SK-N-MC (cell line): ENCODE measurements around the gene TCEAL3.

Source experiments
- DNase-seq: peaks from one replicate; pipeline ENCODE4 v3.0.0-alpha.2; 2011; ENCODE audit warnings: low read depth, low spot score
- H3K27ac ChIP-seq: fragments of 200-600 bp; sonication (generic); 2 replicates; pipeline ENCODE4 v1.5.1; 2016; ENCODE audit warnings: mixed run types
- H3K36me3 ChIP-seq: fragments of 200-600 bp; sonication (generic); 2 replicates; pipeline ENCODE4 v1.6.1; 2017; ENCODE audit warnings: antibody characterized with exemption, low read length, mixed read lengths; ENCODE audit not compliant: insufficient read depth
- H3K4me3 ChIP-seq: fragments of 200-600 bp; sonication (generic); 2 replicates; pipeline ENCODE4 v1.5.1; 2016
- H3K9ac ChIP-seq: fragments of 200-600 bp; sonication (generic); 2 replicates; pipeline ENCODE4 v1.8.0; 2017; ENCODE audit warnings: mixed run types, mixed read lengths; ENCODE audit not compliant: insufficient read length
- H3K9me3 ChIP-seq: fragments of 200-600 bp; sonication (generic); 2 replicates; pipeline ENCODE4 v1.6.1; 2017; ENCODE audit warnings: low read depth, mild to moderate bottlenecking, antibody characterized with exemption, low read length, moderate library complexity, mixed read lengths
- EZH2 ChIP-seq: fragments of 200-600 bp; sonication (generic); IDR thresholded peaks from one replicate; pipeline ENCODE4 v1.6.1; 2017; ENCODE audit warnings: antibody characterized with exemption
- FOXP2 ChIP-seq: optimal IDR thresholded peaks from 2 replicates; pipeline ENCODE3; 2011; ENCODE audit warnings: mild to moderate bottlenecking, moderate library complexity; ENCODE audit not compliant: insufficient read depth; ENCODE audit errors: extremely low read length, control extremely low read depth
- POLR2AphosphoS5 ChIP-seq: IDR thresholded peaks from 2 replicates; pipeline ENCODE4 v1.6.1; 2012; ENCODE audit warnings: mild to moderate bottlenecking, low read depth, low read length, borderline replicate concordance

The TCEAL3 gene

GRCh38 chrX:103607364-103608305, at the start of gene TCEAL3:
Gene TCEAL3, plus strand, starts transcription at chrX:103607963. Its CDS starts 1,102 bp downstream, at chrX:103609065.
- Histone ChIP-seq H3K9ac (no peak within 1 kb of the TSS), H3K27ac (no peak within 1 kb of the TSS), H3K9me3 (no peaks in the 10 kb centered on the region), H3K4me3 (peak within 1 kb of the TSS; percentile 56; the same call in 1 of the 2 replicates), H3K36me3 (no peaks in the 10 kb centered on the region)
- TF ChIP-seq FOXP2 (no peak), EZH2 (no peak), POLR2AphosphoS5 (0 out of 2 replicates have a peak, but pooled peaks have one; percentile 28)
- no peak for DNase-seq

- H3K9me3 ChIP-seq = no peaks in the 10 kb centered on the region
- no peak overlapping the region for H3K4me3 ChIP-seq
- no peaks in the 10 kb centered on the region for H3K36me3 ChIP-seq
- no peak for DNase-seq
- H3K27ac ChIP-seq = no peak overlapping the region
- TF ChIP-seq POLR2AphosphoS5 = no peak
- no peak for TF ChIP-seq EZH2
- no peak for TF ChIP-seq FOXP2
- no peak overlapping the region for H3K9ac ChIP-seq
These were observed 47.5 kb upstream of the TCEAL3 start for GRCh38 chrX:103560256-103560655.

GRCh38 chrX:103562801-103563200, 45.0 kb upstream of the TCEAL3 start:
- no peak for DNase-seq
- TF ChIP-seq POLR2AphosphoS5 = no peak
- TF ChIP-seq EZH2 = no peak
- no peak for TF ChIP-seq FOXP2
- Histone ChIP-seq H3K9me3 (no peaks in the 10 kb centered on the region), H3K4me3 (no peak overlapping the region), H3K27ac (no peak overlapping the region), H3K9ac (no peak overlapping the region), H3K36me3 (no peaks in the 10 kb centered on the region)

- no peak for DNase-seq
- no peaks in the 10 kb centered on the region for H3K36me3 ChIP-seq
- H3K27ac ChIP-seq = no peak overlapping the region
- no peak overlapping the region for H3K4me3 ChIP-seq
- no peak for TF ChIP-seq POLR2AphosphoS5
- no peak for TF ChIP-seq FOXP2
- no peak for TF ChIP-seq EZH2
- no peak overlapping the region for H3K9ac ChIP-seq
- H3K9me3 ChIP-seq = no peaks in the 10 kb centered on the region
These were observed 42.6 kb upstream of the TCEAL3 start for GRCh38 chrX:103565197-103565596.

GRCh38 chrX:103565752-103566151, 42.0 kb upstream of the TCEAL3 start:
- DNase-seq = no peak
- Histone ChIP-seq H3K4me3 (no peak overlapping the region), H3K9ac (no peak overlapping the region), H3K27ac (no peak overlapping the region), H3K36me3 (no peaks in the 10 kb centered on the region), H3K9me3 (no peaks in the 10 kb centered on the region)
- TF ChIP-seq FOXP2 = no peak
- TF ChIP-seq POLR2AphosphoS5 = no peak
- no peak for TF ChIP-seq EZH2

- H3K4me3 ChIP-seq = no peak overlapping the region
- DNase-seq = no peak
- no peak for TF ChIP-seq POLR2AphosphoS5
- no peak for TF ChIP-seq FOXP2
- no peaks in the 10 kb centered on the region for H3K36me3 ChIP-seq
- H3K9ac ChIP-seq = no peak overlapping the region
- no peak overlapping the region for H3K27ac ChIP-seq
- H3K9me3 ChIP-seq = no peaks in the 10 kb centered on the region
These were observed 36.6 kb upstream of the TCEAL3 start for GRCh38 chrX:103571121-103571520.

- Histone ChIP-seq H3K36me3 (no peaks in the 10 kb centered on the region), H3K9me3 (no peaks in the 10 kb centered on the region), H3K27ac (no peak overlapping the region), H3K9ac (no peak overlapping the region), H3K4me3 (no peak overlapping the region)
- TF ChIP-seq FOXP2 (no peak), EZH2 (no peak), POLR2AphosphoS5 (no peak)
- no peak for DNase-seq
These were observed 36.0 kb upstream of the TCEAL3 start for GRCh38 chrX:103571726-103572125.

- H3K9me3 ChIP-seq = no peaks in the 10 kb centered on the region
- H3K36me3 ChIP-seq = no peaks in the 10 kb centered on the region
- no peak overlapping the region for H3K9ac ChIP-seq
- H3K4me3 ChIP-seq = no peak overlapping the region
- TF ChIP-seq EZH2 = no peak
- no peak for TF ChIP-seq POLR2AphosphoS5
- no peak for TF ChIP-seq FOXP2
- H3K27ac ChIP-seq = no peak overlapping the region
- no peak for DNase-seq
These were observed 34.6 kb upstream of the TCEAL3 start for GRCh38 chrX:103573202-103573601.

GRCh38 chrX:103584596-103584995, 23.2 kb upstream of the TCEAL3 start:
- H3K9ac ChIP-seq = no peak overlapping the region

More at GRCh38 chrX:103584596-103584995, 23.2 kb upstream of the TCEAL3 start:
- Histone ChIP-seq H3K4me3 (peak overlapping the region; percentile 80), H3K36me3 (no peaks in the 10 kb centered on the region), H3K27ac (no peak overlapping the region), H3K9me3 (no peaks in the 10 kb centered on the region)
- DNase-seq = no peak
- TF ChIP-seq FOXP2 = no peak
- TF ChIP-seq EZH2 = no peak
- no peak for TF ChIP-seq POLR2AphosphoS5
